Fibroblast of mammary gland (primary cell): ENCODE results near the gene CCDC198.

ENCODE experiments used
- DNase-seq: peaks from one replicate; pipeline ENCODE4 v3.0.0-alpha.2; 2010; ENCODE audit warnings: low read depth
- H3K4me3 ChIP-seq: 2 replicates; pipeline ENCODE4 v1.5.1; 2011; ENCODE audit warnings: low read depth, mild to moderate bottlenecking, low read length, moderate library complexity; ENCODE audit not compliant: control insufficient read depth
- TF ChIP-seq, protein P1 (sequence below): conservative IDR thresholded peaks from 2 replicates; pipeline ENCODE4 v1.5.1; 2011; ENCODE audit warnings: low read depth, low read length, inconsistent platforms; ENCODE audit not compliant: control insufficient read depth, insufficient read depth

The CCDC198 gene

DNA sequence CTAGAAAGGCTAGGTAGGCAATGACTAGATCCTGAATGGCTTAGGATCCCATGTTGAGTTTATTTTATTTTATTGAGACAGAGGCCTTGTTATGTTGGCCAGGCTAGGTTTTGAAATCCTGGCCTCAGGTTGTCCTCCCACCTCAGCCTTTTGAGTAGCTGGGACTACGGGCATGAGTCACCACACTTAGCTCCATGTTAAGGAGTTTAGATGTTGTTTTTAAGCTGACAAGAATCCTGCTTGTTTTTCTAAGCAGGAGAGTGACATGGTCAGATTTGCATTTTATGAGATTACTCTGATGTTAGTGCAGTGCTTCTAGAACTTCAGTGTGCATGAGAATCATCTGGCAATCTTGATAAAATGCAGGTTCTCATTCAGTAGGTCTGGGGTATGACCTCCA, 14.5 kb downstream of the CCDC198 start:
- H3K4me3 ChIP-seq, result no peak overlapping the region
- DNase-seq, result no peak
- TF ChIP-seq, protein P1, sequence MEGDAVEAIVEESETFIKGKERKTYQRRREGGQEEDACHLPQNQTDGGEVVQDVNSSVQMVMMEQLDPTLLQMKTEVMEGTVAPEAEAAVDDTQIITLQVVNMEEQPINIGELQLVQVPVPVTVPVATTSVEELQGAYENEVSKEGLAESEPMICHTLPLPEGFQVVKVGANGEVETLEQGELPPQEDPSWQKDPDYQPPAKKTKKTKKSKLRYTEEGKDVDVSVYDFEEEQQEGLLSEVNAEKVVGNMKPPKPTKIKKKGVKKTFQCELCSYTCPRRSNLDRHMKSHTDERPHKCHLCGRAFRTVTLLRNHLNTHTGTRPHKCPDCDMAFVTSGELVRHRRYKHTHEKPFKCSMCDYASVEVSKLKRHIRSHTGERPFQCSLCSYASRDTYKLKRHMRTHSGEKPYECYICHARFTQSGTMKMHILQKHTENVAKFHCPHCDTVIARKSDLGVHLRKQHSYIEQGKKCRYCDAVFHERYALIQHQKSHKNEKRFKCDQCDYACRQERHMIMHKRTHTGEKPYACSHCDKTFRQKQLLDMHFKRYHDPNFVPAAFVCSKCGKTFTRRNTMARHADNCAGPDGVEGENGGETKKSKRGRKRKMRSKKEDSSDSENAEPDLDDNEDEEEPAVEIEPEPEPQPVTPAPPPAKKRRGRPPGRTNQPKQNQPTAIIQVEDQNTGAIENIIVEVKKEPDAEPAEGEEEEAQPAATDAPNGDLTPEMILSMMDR, result no peak

DNA sequence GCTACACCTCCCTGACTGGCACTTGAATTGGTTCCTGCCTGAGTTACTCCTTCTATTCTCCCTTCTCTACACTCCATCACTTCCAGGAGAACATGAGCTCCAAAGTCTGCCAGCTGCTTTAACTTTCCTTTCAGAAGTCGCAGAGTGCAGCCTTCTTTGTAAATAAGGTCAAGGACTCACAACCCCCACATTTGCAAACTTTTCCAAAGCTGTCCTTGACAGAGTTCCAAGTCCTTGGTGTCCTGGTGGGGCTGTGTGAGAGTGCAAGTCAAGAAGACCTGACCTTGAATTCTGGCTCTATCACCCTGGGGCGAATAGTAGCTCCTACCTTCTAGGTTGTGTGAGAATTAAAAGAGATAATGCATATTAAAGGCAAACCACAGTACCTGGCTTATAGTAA, 15.6 kb downstream of the CCDC198 start:
- H3K4me3 ChIP-seq, result no peak overlapping the region
- no peak for DNase-seq
- TF ChIP-seq, protein P1, result no peak

- no peak for DNase-seq
- TF ChIP-seq, protein P1, result no peak
- H3K4me3 ChIP-seq, result no peak overlapping the region
Observed at GRCh38 chr14:57470909-57471308, 22.7 kb downstream of the CCDC198 start.

DNA sequence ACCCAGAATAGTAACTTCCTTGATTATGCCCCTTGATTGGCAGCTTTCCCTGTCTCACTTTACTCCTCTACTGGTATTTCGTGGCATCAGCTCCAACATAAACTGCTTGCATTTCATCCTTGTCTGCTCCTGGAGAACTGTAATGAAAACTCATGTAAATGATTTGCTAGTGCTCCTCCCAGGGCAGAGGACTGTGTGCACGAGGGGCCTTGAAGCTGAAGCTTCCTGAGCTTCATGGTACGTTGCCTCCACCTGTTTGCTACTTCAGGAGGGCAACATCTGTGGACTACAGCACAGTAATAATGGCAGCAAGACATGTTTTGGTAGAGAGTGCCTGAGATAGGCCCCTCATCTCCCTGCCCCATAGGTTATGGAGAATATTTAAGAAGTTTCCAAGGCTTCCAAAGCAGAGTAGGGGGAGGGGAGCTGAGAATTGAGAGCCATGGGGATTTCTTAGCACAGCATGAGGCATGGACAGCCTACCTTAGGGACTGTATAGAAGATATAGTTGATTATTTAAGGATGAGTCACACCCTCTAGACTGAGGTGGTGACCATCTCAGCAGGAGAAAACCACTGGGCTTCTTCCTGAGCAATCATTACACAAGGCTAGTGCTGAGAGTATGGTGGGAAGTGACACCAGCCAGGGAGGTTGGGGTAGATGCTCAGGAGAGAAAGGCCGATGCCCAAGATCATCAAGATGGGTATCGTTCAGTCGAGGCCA, 29.5 kb downstream of the CCDC198 start:
- TF ChIP-seq, protein P1, result no peak
- DNase-seq, result no peak
- H3K4me3 ChIP-seq, result no peak overlapping the region

DNA sequence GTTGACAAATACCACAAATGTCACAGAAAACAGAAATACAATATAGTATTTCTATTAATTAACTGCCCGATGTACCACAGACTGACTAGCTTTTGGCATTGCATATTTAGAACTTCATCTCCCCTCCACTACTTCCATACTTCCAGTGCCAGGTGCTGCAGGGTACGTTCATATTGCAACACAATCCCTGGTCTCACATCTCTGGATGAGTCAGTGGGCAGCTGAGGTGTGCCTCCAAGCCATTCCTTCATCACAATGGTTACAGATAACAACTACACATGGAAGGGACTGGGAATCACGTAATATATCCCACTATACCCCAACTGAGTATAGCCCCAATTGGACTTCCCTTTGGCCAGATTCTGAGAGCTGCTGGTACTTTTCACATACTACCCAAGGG, 31.1 kb downstream of the CCDC198 start:
- no peak overlapping the region for H3K4me3 ChIP-seq
- TF ChIP-seq, protein P1, result no peak
- no peak for DNase-seq

- TF ChIP-seq, protein P1, result no peak
- H3K4me3 ChIP-seq, result no peak overlapping the region
- no peak for DNase-seq
Observed at GRCh38 chr14:57461777-57462320, 31.8 kb downstream of the CCDC198 start.
